Caco-2 (cell line): ENCODE results near the gene IPO4. TPM values are rescaled to one million over a fixed set of nuclear protein-coding genes. Genes with fewer than 3 reads are reported as not detected.

ENCODE experiments used
- BruUV-seq: library from RNA; stranded (reverse); fragments of 400-500 nt; replicated peaks from 2 replicates; lab custom pipeline; 2021; lab: Mats Ljungman, UMichigan
- CTCF ChIA-PET: fragments of 300-600 bp; sonication (Branson Sonifier 250); formaldehyde crosslinking; loops from one replicate; lab custom pipeline; 2022; ENCODE audit warnings: antibody characterized with exemption; lab: Charles Lee
- POLR2A ChIA-PET: fragments of 300-600 bp; sonication (Branson Sonifier 250); formaldehyde crosslinking; loops from one replicate; lab custom pipeline; 2022; ENCODE audit warnings: antibody characterized with exemption; lab: Charles Lee
- DNase-seq, 2 experiments: peaks; one replicate each; pipeline versions ENCODE4 v3.0.0 to v3.0.0-alpha.2; 2020 to 2022
- H3K27me3 ChIP-seq: replicated peaks from 2 replicates; pipeline ENCODE4 v1.6.0; 2011; ENCODE audit warnings: low read length; ENCODE audit not compliant: control insufficient read depth, insufficient read depth
- H3K36me3 ChIP-seq: 2 replicates; pipeline ENCODE4 v1.5.1; 2011; ENCODE audit warnings: low read length; ENCODE audit not compliant: control insufficient read depth, insufficient read depth
- H3K4me1 ChIP-seq: fragments of 250-450 bp; sonication (Bioruptor Pico); 2 replicates; pipeline ENCODE4 v1.5.1; 2020; ENCODE audit warnings: mild to moderate bottlenecking
- H3K4me3 ChIP-seq: 2 replicates; pipeline ENCODE4 v1.5.1; 2011; ENCODE audit warnings: low read depth, mild to moderate bottlenecking, control low read depth, low read length
- H3K9me3 ChIP-seq: fragments of 250-450 bp; sonication (Bioruptor Pico); 2 replicates; pipeline ENCODE4 v1.5.1; 2020; ENCODE audit warnings: mild to moderate bottlenecking, moderate library complexity
- H3K27ac Mint-ChIP-seq: one replicate; pipeline ENCODE4 v1.8.0; 2022; ENCODE audit warnings: mixed read lengths; ENCODE audit not compliant: unreplicated experiment
- H3K27me3 Mint-ChIP-seq: one replicate; pipeline ENCODE4 v1.8.0; 2022; ENCODE audit warnings: mixed read lengths; ENCODE audit not compliant: insufficient read depth, unreplicated experiment
- H3K36me3 Mint-ChIP-seq: one replicate; pipeline ENCODE4 v1.8.0; 2022; ENCODE audit warnings: mild to moderate bottlenecking, mixed read lengths; ENCODE audit not compliant: insufficient read depth, unreplicated experiment
- H3K4me1 Mint-ChIP-seq: one replicate; pipeline ENCODE4 v1.8.0; 2022; ENCODE audit warnings: low read depth, mixed read lengths; ENCODE audit not compliant: unreplicated experiment
- H3K4me3 Mint-ChIP-seq: one replicate; pipeline ENCODE4 v1.8.0; 2022; ENCODE audit warnings: mild to moderate bottlenecking, moderate library complexity, mixed read lengths; ENCODE audit not compliant: unreplicated experiment
- H3K9me3 Mint-ChIP-seq: one replicate; pipeline ENCODE4 v1.8.0; 2022; ENCODE audit warnings: mixed read lengths; ENCODE audit not compliant: unreplicated experiment
- intact Hi-C: fragments of 100-400 bp; cut with micrococcal nuclease; formaldehyde crosslinking; loops from one replicate; pipeline ENCODE4 v1.10.0; 2022; ENCODE audit not compliant: unreplicated experiment
- total RNA-seq: library from RNA; stranded (reverse); gene quantifications from 2 replicates; pipeline ENCODE4 v1.2.3, GENCODE V29; 2022
- TF ChIP-seq, protein P1 (sequence below), 2 experiments: fragments of 200-600 bp in 1 of 2; IDR thresholded peaks; 1 replicate in 1 of 2; 2 replicates in 1 of 2; pipeline versions ENCODE4 v1.5.1 to v1.8.0; 2011 to 2022; ENCODE audit warnings: antibody characterized with exemption in 1 of 2, control low read depth in 1 of 2, inconsistent platforms in 1 of 2, low read depth in 1 of 2, low read length in 1 of 2, mild to moderate bottlenecking in 1 of 2, moderate library complexity in 1 of 2; ENCODE audit not compliant: insufficient read depth in 1 of 2, severe bottlenecking in 1 of 2, unreplicated experiment in 1 of 2

IPO4 gene
- total RNA-seq, 1 experiment from 2014 or later: 85.4 TPM

- no peak for DNase-seq
- POLR2A ChIA-PET: interaction anchor here (1.0 to 1.6 kb wide), 6 partner anchors 42 to 253 kb away, joined by 4 to 6 read pairs (median 5); partner anchors contain the start of genes DCAF11, EMC9, NRL and PCK2
- intact Hi-C loops: loop anchor here (2.0 kb wide), 1 partner anchor 74 kb away; the partner anchor contains the start of genes DCAF11 and NRL
These were observed 401 bp upstream of the IPO4 start for GRCh38 chr14:24189059-24189375.

GRCh38 chr14:24187539-24187915 is 1.1 kb downstream of the IPO4 start:
- Histone ChIP-seq H3K27me3 (no peaks in the 10 kb centered on the region), H3K9me3 (no peaks in the 10 kb centered on the region), H3K4me1 (no peaks in the 10 kb centered on the region), H3K36me3 (peaks cover 3% of the 10 kb centered on the region), H3K4me3 (peak overlapping the region; percentile 63)
- Mint-ChIP-seq H3K36me3 (peaks cover 69% of the 10 kb centered on the region), H3K27ac (no peak overlapping the region), H3K4me3 (peak overlapping the region; percentile 92), H3K4me1 (peaks cover 14% of the 10 kb centered on the region), H3K27me3 (no peaks in the 10 kb centered on the region), H3K9me3 (no peaks in the 10 kb centered on the region)
- intact Hi-C loops: no loop called here
- POLR2A ChIA-PET: no interaction called here
- CTCF ChIA-PET: interaction anchor here (0.6 kb wide), 1 partner anchor 26 kb away, joined by 3 read pairs; the partner anchor contains the start of gene IRF9
- BruUV-seq: no TSS peak
- TF ChIP-seq, protein P1, sequence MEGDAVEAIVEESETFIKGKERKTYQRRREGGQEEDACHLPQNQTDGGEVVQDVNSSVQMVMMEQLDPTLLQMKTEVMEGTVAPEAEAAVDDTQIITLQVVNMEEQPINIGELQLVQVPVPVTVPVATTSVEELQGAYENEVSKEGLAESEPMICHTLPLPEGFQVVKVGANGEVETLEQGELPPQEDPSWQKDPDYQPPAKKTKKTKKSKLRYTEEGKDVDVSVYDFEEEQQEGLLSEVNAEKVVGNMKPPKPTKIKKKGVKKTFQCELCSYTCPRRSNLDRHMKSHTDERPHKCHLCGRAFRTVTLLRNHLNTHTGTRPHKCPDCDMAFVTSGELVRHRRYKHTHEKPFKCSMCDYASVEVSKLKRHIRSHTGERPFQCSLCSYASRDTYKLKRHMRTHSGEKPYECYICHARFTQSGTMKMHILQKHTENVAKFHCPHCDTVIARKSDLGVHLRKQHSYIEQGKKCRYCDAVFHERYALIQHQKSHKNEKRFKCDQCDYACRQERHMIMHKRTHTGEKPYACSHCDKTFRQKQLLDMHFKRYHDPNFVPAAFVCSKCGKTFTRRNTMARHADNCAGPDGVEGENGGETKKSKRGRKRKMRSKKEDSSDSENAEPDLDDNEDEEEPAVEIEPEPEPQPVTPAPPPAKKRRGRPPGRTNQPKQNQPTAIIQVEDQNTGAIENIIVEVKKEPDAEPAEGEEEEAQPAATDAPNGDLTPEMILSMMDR (IDR thresholded peaks at IDR 0.05; ENCODE audit: insufficient read depth in 1 of 2, low read depth in 1 of 2, low read length in 1 of 2, severe bottlenecking in 1 of 2, unreplicated experiment in 1 of 2): no peak
- DNase-seq: no peak

More at GRCh38 chr14:24189059-24189375, 401 bp upstream of the IPO4 start:
- CTCF ChIA-PET: interaction anchor here (0.5 kb wide), 1 partner anchor 85 kb away, joined by 9 read pairs; no protein-coding TSS in a partner anchor
- peak overlapping the region; percentile 92 for H3K4me3 Mint-ChIP-seq
- BruUV-seq: TSS peak; percentile 64
- H3K27ac Mint-ChIP-seq: peak overlapping the region; percentile 94
- Histone ChIP-seq H3K9me3 (no peaks in the 10 kb centered on the region), H3K4me3 (peak overlapping the region; percentile 63), H3K36me3 (peaks cover 3% of the 10 kb centered on the region), H3K4me1 (no peaks in the 10 kb centered on the region), H3K27me3 (no peaks in the 10 kb centered on the region)
- TF ChIP-seq, protein P1 (IDR thresholded peaks at IDR 0.05; ENCODE audit: insufficient read depth in 1 of 2, low read depth in 1 of 2, low read length in 1 of 2, severe bottlenecking in 1 of 2, unreplicated experiment in 1 of 2): no peak
- peaks cover 14% of the 10 kb centered on the region for H3K4me1 Mint-ChIP-seq
- no peaks in the 10 kb centered on the region for H3K27me3 Mint-ChIP-seq
- H3K9me3 Mint-ChIP-seq: no peaks in the 10 kb centered on the region
- H3K36me3 Mint-ChIP-seq: peaks cover 66% of the 10 kb centered on the region

DNA sequence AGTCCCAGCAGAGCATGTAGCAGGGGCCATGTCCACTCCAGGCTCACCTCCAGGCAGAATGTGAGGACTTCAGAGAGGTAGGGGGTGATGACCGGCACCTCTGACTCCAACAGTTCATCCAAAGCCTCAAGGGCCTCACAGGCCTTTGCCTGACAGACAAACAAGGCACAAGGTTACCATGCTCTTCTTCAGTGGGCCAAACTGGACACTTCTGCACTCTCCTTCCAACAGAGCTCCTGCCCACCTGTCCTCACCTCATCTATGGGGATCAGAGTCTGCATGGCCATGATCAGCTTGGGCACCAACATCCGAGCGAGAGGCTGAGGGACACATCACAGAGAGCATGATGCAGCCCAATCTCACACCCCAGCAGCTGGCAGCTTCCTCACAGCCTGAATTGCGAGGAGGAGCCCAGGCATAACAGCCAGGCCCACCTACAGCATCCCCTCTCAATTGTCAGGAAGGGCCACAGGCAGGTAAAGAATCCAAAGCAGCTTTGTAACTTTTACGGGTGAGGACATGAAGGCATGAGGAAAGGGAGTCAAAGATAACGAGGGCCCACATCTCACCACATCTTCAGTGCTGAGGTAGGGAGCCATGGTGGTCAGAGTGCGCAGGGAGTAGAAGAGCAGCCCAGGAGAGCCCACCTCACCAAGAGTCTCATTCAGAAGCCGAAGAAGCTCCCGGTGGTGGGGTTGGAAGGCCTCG is 1.6 kb downstream of the IPO4 start:
- Histone ChIP-seq H3K36me3 (peaks cover 3% of the 10 kb centered on the region), H3K27me3 (no peaks in the 10 kb centered on the region), H3K9me3 (no peaks in the 10 kb centered on the region), H3K4me3 (no peak overlapping the region), H3K4me1 (no peaks in the 10 kb centered on the region)
- Mint-ChIP-seq H3K36me3 (peaks cover 68% of the 10 kb centered on the region), H3K4me1 (peaks cover 14% of the 10 kb centered on the region), H3K27ac (no peak overlapping the region), H3K4me3 (peak overlapping the region; percentile 92), H3K9me3 (no peaks in the 10 kb centered on the region), H3K27me3 (no peaks in the 10 kb centered on the region)
- TF ChIP-seq, protein P1 (IDR thresholded peaks at IDR 0.05; ENCODE audit: insufficient read depth in 1 of 2, low read depth in 1 of 2, low read length in 1 of 2, severe bottlenecking in 1 of 2, unreplicated experiment in 1 of 2): no peak
- POLR2A ChIA-PET: no interaction called here
- no TSS peak for BruUV-seq
- intact Hi-C loops: no loop called here
- CTCF ChIA-PET: interaction anchor here (0.6 kb wide), 1 partner anchor 26 kb away, joined by 3 read pairs; the partner anchor contains the start of gene IRF9
- no peak for DNase-seq
